GM20431 (cell line): ENCODE measurements around the gene PKD1L1.
"Not testable (repeated sequence)": the region's sequence is repeated elsewhere in the genome, so short reads cannot be mapped to it uniquely, and the experiment has no call there.

Source experiments
- in situ Hi-C: fragments of 300-500 bp; cut with MseI, MboI; formaldehyde crosslinking; loops from one replicate; pipeline ENCODE4 v1.15.0; 2020; ENCODE audit warnings: low sequenced_read_pairs; ENCODE audit not compliant: unreplicated experiment

The PKD1L1 gene

DNA sequence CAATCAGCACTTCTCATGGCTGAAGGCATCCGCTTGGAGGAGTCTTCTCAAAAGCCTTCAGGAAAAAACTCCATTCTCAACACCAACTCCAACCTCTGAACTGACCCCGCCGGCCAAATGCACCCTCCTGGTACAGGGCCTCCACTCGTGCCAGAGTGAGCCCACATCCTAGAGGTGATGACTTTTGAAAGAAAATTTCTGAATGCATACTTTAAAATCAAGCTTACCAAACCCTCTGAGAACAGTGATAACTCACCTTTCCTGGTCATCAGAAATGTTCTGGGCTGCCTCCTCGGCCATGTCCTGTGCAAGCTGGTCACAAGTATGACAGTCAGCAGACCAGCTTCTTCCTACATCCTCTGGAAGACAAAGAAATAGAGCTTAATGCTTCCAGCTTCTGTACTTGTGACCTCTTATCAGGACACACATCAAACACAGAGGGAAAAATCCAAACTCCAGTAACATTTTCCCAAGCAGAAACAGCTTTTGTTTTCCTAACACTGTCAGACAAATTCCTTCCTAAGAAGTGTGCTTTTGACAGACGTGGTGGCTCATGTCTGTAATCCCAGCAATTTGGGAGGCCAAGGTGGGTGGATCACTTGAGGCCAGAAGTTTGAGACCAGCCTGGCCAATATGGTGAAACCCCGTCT lies at the start of gene PKD1L1:
Gene PKD1L1 (minus strand): TSS at position 326 of the 650 bp plus-strand sequence. CDS start 26 bp downstream, at position 300.
- in situ Hi-C loops = no loop called here

DNA sequence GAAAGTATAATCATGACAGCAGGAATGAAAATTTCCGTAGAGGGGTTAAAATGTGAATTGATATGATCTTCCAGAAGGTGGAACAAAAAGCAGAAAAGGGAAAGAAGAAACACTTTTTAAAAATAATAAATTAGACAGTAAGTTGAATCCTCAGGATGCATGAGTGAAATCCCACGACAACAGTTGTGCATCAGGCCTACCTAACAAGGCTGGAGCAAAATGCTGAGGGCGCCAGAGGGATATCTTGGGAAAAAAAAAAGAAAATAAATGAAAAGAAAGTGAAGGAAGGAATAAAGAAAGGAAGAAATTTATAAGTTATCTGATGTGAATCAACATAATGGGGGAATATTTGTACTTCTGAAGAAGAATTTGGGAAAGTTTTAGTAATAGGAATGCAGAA lies 44.2 kb upstream of the PKD1L1 start:
- in situ Hi-C loops = loop anchor here (5.0 kb wide), 1 partner anchor 115 kb away; no protein-coding TSS in a partner anchor

- in situ Hi-C loops = loop anchor here (5.0 kb wide), 1 partner anchor 115 kb away; no protein-coding TSS in a partner anchor
Observed at GRCh38 chr7:47991741-47992311, 43.6 kb upstream of the PKD1L1 start.

- in situ Hi-C loops = loop anchor here (5.0 kb wide), 1 partner anchor 116 kb away; no protein-coding TSS in a partner anchor
Observed at GRCh38 chr7:47991270-47991669, 43.0 kb upstream of the PKD1L1 start.

GRCh38 chr7:47990592-47990991 lies 42.3 kb upstream of the PKD1L1 start:
- in situ Hi-C loops = loop anchor here (5.0 kb wide), 1 partner anchor 117 kb away; no protein-coding TSS in a partner anchor

GRCh38 chr7:47989607-47990400 lies 41.5 kb upstream of the PKD1L1 start:
- in situ Hi-C loops = loop anchor here (5.0 kb wide), 1 partner anchor 117 kb away; no protein-coding TSS in a partner anchor

GRCh38 chr7:47988496-47989386 lies 40.5 kb upstream of the PKD1L1 start:
- in situ Hi-C loops = no loop called here

DNA sequence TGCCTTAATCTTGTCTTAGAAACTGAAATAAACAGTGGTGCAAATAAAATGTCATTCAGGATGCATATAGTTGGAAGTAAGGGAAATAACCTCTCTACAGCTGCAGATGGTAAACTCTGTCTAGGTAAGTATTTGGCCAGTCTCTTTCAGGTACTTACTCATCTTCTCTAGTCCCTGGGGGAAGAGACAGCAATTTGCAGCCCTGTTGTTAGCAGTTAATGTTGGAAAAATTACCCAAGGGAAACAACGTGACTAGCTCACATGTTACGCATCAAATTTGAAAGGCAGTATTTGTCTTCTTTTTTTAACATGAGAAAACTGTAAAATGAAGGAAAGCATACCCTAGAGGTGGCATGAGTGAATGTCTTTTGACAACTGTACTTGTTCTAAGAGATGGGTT lies 34.3 kb upstream of the PKD1L1 start:
- in situ Hi-C loops = no loop called here

- in situ Hi-C loops = not testable (repeated sequence)
Observed at GRCh38 chr7:47980648-47981047, 32.4 kb upstream of the PKD1L1 start.

DNA sequence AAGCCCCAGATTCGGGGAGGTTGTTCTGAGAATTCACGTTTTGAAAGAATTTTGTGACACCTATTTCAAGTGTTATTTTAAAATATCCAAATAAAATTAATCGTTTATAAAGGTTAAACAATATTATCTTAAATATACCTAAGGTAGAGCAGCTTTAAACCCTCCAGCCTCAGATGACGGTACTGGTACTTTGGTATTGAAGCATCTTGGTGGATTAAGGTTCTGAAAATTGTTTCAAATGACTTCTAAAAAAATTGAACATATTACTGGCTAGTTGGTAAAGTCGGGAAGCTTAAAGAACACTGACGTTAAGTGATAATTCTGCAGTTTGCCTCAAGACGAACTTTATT lies 31.5 kb upstream of the PKD1L1 start:
- in situ Hi-C loops = no loop called here

- in situ Hi-C loops = no loop called here
Observed at GRCh38 chr7:47979145-47979831, 31.0 kb upstream of the PKD1L1 start, which contains the start of gene HUS1. Gene HUS1, minus strand, starts transcription at chr7:47979615. Its CDS starts 96 bp downstream, at chr7:47979519.

GRCh38 chr7:47978790-47979144 lies 30.5 kb upstream of the PKD1L1 start:
- in situ Hi-C loops = no loop called here

DNA sequence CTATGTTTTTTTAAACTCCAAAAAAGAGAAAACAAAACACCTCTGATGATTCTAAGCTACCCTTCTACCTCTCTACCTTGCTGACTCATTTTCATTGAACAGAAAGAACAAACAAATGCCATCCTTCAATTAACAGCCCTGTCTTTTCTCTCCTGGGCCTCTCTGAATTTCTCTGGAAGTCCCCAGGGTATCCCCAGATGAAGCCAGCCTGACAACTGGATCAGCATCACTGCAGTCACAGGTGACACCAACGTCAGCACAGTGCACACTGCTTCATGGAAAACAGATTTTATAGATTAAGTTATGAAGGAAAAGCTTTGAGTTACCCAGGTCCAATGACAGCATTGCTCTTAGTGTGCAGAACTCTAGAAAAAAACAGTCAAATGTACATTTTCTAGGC lies 25.5 kb upstream of the PKD1L1 start:
- in situ Hi-C loops = no loop called here

GRCh38 chr7:47970761-47971160 lies 22.5 kb upstream of the PKD1L1 start:
- in situ Hi-C loops = no loop called here

- in situ Hi-C loops = no loop called here
Observed at GRCh38 chr7:47968847-47969774, 20.8 kb upstream of the PKD1L1 start.

- in situ Hi-C loops = no loop called here
Observed at GRCh38 chr7:47967708-47968107, 19.4 kb upstream of the PKD1L1 start.

DNA sequence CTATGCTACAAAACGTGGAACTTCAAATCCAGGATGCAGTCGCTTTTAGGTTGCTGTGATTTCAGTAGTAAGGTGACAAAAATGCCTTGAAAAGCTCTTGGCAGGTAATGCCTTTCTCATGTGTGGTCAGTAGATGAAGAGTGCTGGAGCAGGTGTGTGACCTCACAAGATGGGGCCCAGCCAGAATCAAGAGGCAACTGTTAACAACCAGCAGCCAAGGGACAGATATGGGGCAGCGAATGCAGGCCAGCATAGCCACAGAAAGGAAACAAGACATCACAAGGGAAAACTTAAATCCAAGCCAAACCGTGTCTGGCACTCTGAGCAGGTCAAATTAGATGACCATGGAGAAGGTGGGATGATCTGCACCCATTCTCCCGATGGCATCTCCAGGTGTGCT lies 18.9 kb upstream of the PKD1L1 start:
- in situ Hi-C loops = no loop called here

- in situ Hi-C loops = no loop called here
Observed at GRCh38 chr7:47965456-47965855, 17.2 kb upstream of the PKD1L1 start.
